B cell (primary cell): Measurements from ENCODE around the gene HBZ. TPM values are rescaled to one million over a fixed set of nuclear protein-coding genes. Genes with fewer than 3 reads are reported as not detected.

Experiments
- ATAC-seq: fragments of 200-7000 bp; cut with Tn5 transposase; one replicate; pipeline ENCODE4 v1.10.0; 2021; ENCODE audit warnings: low read depth, mild to moderate bottlenecking, moderate number of reproducible peaks, moderate library complexity
- CTCF ChIA-PET: fragments of 350-600 bp; sonication (Branson Sonifier 250); formaldehyde crosslinking; loops from one replicate; lab custom pipeline; 2021; ENCODE audit warnings: antibody characterized with exemption, inconsistent platforms; lab: Charles Lee
- POLR2A ChIA-PET: fragments of 350-600 bp; sonication (Branson Sonifier 250); formaldehyde crosslinking; loops from one replicate; lab custom pipeline; 2021; ENCODE audit warnings: antibody characterized with exemption; lab: Charles Lee
- DNase-seq: peaks from one replicate; pipeline ENCODE4 v3.0.0; 2013
- H2AFZ ChIP-seq: 2 replicates; pipeline ENCODE4 v1.6.1; 2012; ENCODE audit warnings: mild to moderate bottlenecking, low read depth, low read length; ENCODE audit not compliant: insufficient read depth, poor library complexity, severe bottlenecking
- H3K27ac ChIP-seq, 2 donors: 1 replicate in 1 of 2; 2 replicates in 1 of 2; pipeline ENCODE4 v1.5.1; 2012 to 2013; ENCODE audit warnings: low read length in 2 of 2, mild to moderate bottlenecking in 2 of 2, moderate library complexity in 1 of 2
- H3K27me3 ChIP-seq, 4 experiments: fragments of 200-600 bp in 1 of 4; sonication (generic) in 1 of 4; replicated peaks in 1 of 4; 1 replicate in 2 of 4; 2 replicates in 2 of 4; pipeline versions ENCODE4 v1.6.1 to v1.7.0; 2013 to 2016; ENCODE audit warnings: low read length in 3 of 4, mild to moderate bottlenecking in 2 of 4, mixed read lengths in 1 of 4, moderate library complexity in 1 of 4; ENCODE audit not compliant: insufficient read depth in 4 of 4, control insufficient read depth in 3 of 4; ENCODE audit errors: control extremely low read depth in 1 of 4
- H3K36me3 ChIP-seq, 2 experiments: replicated peaks in 1 of 2; 1 replicate in 1 of 2; 2 replicates in 1 of 2; pipeline versions ENCODE4 v1.6.1 to v1.7.1; 2013; ENCODE audit warnings: low read length in 1 of 2; ENCODE audit not compliant: insufficient read depth in 2 of 2, control insufficient read depth in 1 of 2; ENCODE audit errors: control extremely low read depth in 1 of 2, extremely low read depth in 1 of 2
- H3K4me1 ChIP-seq, 2 donors: fragments of 200-600 bp in 1 of 2; sonication (generic) in 1 of 2; 1 replicate in 1 of 2; 2 replicates in 1 of 2; pipeline versions ENCODE4 v1.5.1 to v1.6.1; 2013 to 2017; ENCODE audit warnings: low read length in 2 of 2; ENCODE audit not compliant: control insufficient read depth in 2 of 2, insufficient read depth in 2 of 2
- H3K4me2 ChIP-seq: replicated peaks from 2 replicates; pipeline ENCODE3; 2012; ENCODE audit warnings: mild to moderate bottlenecking, low read depth, low read length; ENCODE audit not compliant: poor library complexity, severe bottlenecking
- H3K4me3 ChIP-seq, 5 experiments: fragments of 200-600 bp in 1 of 5; sonication (generic) in 1 of 5; 1 replicate in 3 of 5; 2 replicates in 2 of 5; pipeline versions ENCODE4 v1.5.1 to v1.7.0; 2011 to 2016; ENCODE audit warnings: low read length in 4 of 5, mild to moderate bottlenecking in 4 of 5, low read depth in 2 of 5, control low read depth in 1 of 5, moderate library complexity in 1 of 5; ENCODE audit not compliant: insufficient read depth in 1 of 5; ENCODE audit errors: control extremely low read depth in 1 of 5, extremely low read depth in 1 of 5
- H3K79me2 ChIP-seq: fragments of 200-600 bp; sonication (generic); one replicate; pipeline ENCODE4 v1.6.0; 2016; ENCODE audit warnings: low read length; ENCODE audit not compliant: control insufficient read depth, insufficient read depth
- H3K9ac ChIP-seq: fragments of 200-600 bp; sonication (generic); 2 replicates; pipeline ENCODE4 v1.6.1; 2017; ENCODE audit warnings: mild to moderate bottlenecking, low read length, moderate library complexity
- H3K9me3 ChIP-seq, 3 donors: one replicate each; pipeline versions ENCODE4 v1.6.1 to v1.7.1; 2013; ENCODE audit warnings: low read length in 2 of 3; ENCODE audit not compliant: control insufficient read depth in 2 of 3, insufficient read depth in 1 of 3; ENCODE audit errors: control extremely low read depth in 1 of 3
- H4K20me1 ChIP-seq: 2 replicates; pipeline ENCODE4 v1.6.0; 2012; ENCODE audit warnings: mild to moderate bottlenecking, low read length; ENCODE audit not compliant: insufficient read depth, control insufficient read depth, poor library complexity, severe bottlenecking
- H3K27ac Mint-ChIP-seq: one replicate; pipeline ENCODE4 v1.8.0; 2021; ENCODE audit warnings: mixed read lengths
- H3K27me3 Mint-ChIP-seq: one replicate; pipeline ENCODE4 v1.8.0; 2021; ENCODE audit warnings: mixed read lengths
- H3K4me1 Mint-ChIP-seq: one replicate; pipeline ENCODE4 v1.8.0; 2021; ENCODE audit warnings: mixed read lengths
- H3K4me3 Mint-ChIP-seq: one replicate; pipeline ENCODE4 v1.8.0; 2021; ENCODE audit warnings: mixed read lengths
- H3K9me3 Mint-ChIP-seq: one replicate; pipeline ENCODE4 v1.8.0; 2022; ENCODE audit warnings: mixed read lengths; ENCODE audit not compliant: insufficient read depth
- EZH2 ChIP-seq: IDR thresholded peaks from 2 replicates; pipeline ENCODE4 v1.6.1; 2012; ENCODE audit warnings: borderline replicate concordance, low read depth, mild to moderate bottlenecking, moderate library complexity, low read length; ENCODE audit not compliant: insufficient read depth, poor library complexity, severe bottlenecking
- WGBS: methylation state at CpG from one replicate; pipeline ENCODE4 v1.1.5; 2013; ENCODE audit warnings: missing lambda C conversion rate; ENCODE audit not compliant: insufficient coverage; 5-methylcytosine and 5-hydroxymethylcytosine counted together
- intact Hi-C: fragments of 100-400 bp; cut with micrococcal nuclease; formaldehyde crosslinking; loops from one replicate; pipeline ENCODE4 v1.10.0; 2022
- polyA plus RNA-seq: library from polyadenylated mRNA; depleted of rRNA; stranded (reverse); fragments of >200 nt; gene quantifications from 2 replicates; pipeline ENCODE4 v1.2.3, GENCODE V29; 2012
- total RNA-seq, 2 donors: library from RNA; stranded (reverse); fragments of 120-200 nt in 1 of 2; gene quantifications; 1 replicate in 1 of 2; 2 replicates in 1 of 2; pipeline versions ENCODE4 v1.2.3 to v1.2.4, GENCODE V29; 2013 to 2022
- TF ChIP-seq, protein P1 (sequence below): fragments of 200-600 bp; IDR thresholded peaks from one replicate; pipeline ENCODE4 v1.8.0; 2022; ENCODE audit warnings: antibody characterized with exemption, mild to moderate bottlenecking

The HBZ gene
- total and polyA plus RNA-seq, 2 donors (not counting 1 experiment from before 2014, with no cell fraction given): not detected

- Histone ChIP-seq H3K79me2 (peaks cover 4% of the 10 kb centered on the region), H4K20me1 (peaks cover 8% of the 10 kb centered on the region), H3K27ac (no peak overlapping the region), H3K9ac (no peak overlapping the region), H3K9me3 (no peaks in the 10 kb centered on the region), H3K36me3 (peaks cover 15 to 45% of the 10 kb centered on the region in 2 experiments), H3K27me3 (no peaks in the 10 kb centered on the region), H3K4me1 (no peaks in the 10 kb centered on the region), H3K4me2 (no peak overlapping the region), H3K4me3 (no peak overlapping the region), H2AFZ (no peak overlapping the region)
- H3K27me3 Mint-ChIP-seq: no peaks in the 10 kb centered on the region
- over 99% methylated on average over 7 of the region's 8 CpGs for WGBS
- H3K4me3 Mint-ChIP-seq: no peak overlapping the region
- ATAC-seq: no peak
- no peak overlapping the region for H3K27ac Mint-ChIP-seq
- H3K9me3 Mint-ChIP-seq: no peaks in the 10 kb centered on the region
- POLR2A ChIA-PET: no interaction called here
- intact Hi-C loops: no loop called here
- no peak for DNase-seq
- CTCF ChIA-PET: no interaction called here
- no peaks in the 10 kb centered on the region for H3K4me1 Mint-ChIP-seq
- TF ChIP-seq EZH2: no peak
- TF ChIP-seq, protein P1, sequence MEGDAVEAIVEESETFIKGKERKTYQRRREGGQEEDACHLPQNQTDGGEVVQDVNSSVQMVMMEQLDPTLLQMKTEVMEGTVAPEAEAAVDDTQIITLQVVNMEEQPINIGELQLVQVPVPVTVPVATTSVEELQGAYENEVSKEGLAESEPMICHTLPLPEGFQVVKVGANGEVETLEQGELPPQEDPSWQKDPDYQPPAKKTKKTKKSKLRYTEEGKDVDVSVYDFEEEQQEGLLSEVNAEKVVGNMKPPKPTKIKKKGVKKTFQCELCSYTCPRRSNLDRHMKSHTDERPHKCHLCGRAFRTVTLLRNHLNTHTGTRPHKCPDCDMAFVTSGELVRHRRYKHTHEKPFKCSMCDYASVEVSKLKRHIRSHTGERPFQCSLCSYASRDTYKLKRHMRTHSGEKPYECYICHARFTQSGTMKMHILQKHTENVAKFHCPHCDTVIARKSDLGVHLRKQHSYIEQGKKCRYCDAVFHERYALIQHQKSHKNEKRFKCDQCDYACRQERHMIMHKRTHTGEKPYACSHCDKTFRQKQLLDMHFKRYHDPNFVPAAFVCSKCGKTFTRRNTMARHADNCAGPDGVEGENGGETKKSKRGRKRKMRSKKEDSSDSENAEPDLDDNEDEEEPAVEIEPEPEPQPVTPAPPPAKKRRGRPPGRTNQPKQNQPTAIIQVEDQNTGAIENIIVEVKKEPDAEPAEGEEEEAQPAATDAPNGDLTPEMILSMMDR: no peak
Observed at GRCh38 chr16:187330-187729, 34.9 kb downstream of the HBZ start.

DNA sequence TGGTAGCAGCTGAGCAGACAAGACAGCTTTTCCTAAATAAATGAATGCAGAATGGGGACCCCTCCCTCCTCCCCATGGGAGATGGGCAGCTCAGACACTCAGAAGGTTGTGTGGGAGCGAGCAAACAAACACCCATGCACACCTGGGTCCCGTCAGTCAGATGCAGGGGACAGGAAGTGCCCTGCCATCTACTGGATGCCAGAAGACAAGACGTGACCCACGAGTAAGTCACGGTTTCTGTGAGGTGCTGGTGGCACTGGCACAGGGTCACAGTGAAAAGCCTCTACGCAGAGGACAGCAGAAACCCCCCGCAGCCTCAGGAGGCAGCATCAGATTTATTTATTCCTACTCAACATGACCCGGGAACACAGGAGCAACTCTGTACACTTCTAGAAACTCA, 36.2 kb downstream of the HBZ start:
- no peaks in the 10 kb centered on the region for H3K4me1 ChIP-seq
- no peaks in the 10 kb centered on the region for H3K9me3 Mint-ChIP-seq
- H3K4me2 ChIP-seq: no peak overlapping the region
- ATAC-seq (peak; percentile 24), DNase-seq (peak; percentile 46)
- TF ChIP-seq EZH2: no peak
- TF ChIP-seq, protein P1: no peak
- H3K4me1 Mint-ChIP-seq: no peaks in the 10 kb centered on the region
- H3K27ac Mint-ChIP-seq: no peak overlapping the region
- H3K27ac ChIP-seq: no peak overlapping the region
- H4K20me1 ChIP-seq: peaks cover 8% of the 10 kb centered on the region
- H3K9me3 ChIP-seq: no peaks in the 10 kb centered on the region
- intact Hi-C loops: no loop called here
- H3K27me3 ChIP-seq: no peaks in the 10 kb centered on the region
- CTCF ChIA-PET: interaction anchor here (0.6 kb wide), 1 partner anchor 123 kb away, joined by 4 read pairs; no protein-coding TSS in a partner anchor
- H2AFZ ChIP-seq: no peak overlapping the region
- peaks cover 15 to 55% of the 10 kb centered on the region in 2 experiments for H3K36me3 ChIP-seq
- H3K4me3 Mint-ChIP-seq: no peak overlapping the region
- POLR2A ChIA-PET: no interaction called here
- H3K9ac ChIP-seq: no peak overlapping the region
- 59% methylated on average over 7 of the region's 8 CpGs for WGBS
- H3K27me3 Mint-ChIP-seq: no peaks in the 10 kb centered on the region
- no peak overlapping the region for H3K4me3 ChIP-seq
- peaks cover 4% of the 10 kb centered on the region for H3K79me2 ChIP-seq
